Hypothalamus (tissue), 51 donors: ENCODE results near the gene STT3B.
"Not testable (repeated sequence)": the region's sequence is repeated elsewhere in the genome, so short reads cannot be mapped to it uniquely, and the experiment has no call there.

Source experiments
- DNase-seq, 51 donors: peaks; one replicate each; lab custom pipeline; 2025; lab: John Stamatoyannopoulos, UW

The STT3B gene

DNA sequence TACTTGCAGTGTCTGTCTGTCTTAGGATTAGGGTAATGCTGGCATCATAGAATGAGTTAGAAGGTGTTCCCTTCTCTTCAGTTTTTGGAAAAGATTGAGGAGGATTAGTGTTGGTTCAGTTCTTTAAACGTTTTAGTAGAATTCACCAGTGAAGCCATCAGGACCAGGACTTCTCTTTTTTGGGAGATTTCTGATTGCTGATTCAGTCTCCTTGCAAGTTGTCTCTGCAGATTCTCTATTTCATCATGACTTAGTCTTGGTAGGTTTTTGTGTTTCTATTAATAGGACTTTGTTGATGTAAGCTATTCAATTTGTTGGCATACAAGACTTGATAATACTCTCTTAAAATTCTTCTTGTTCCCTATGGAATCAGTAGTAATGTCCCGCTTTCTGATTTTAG lies 48.9 kb downstream of the STT3B start:
- no peak for DNase-seq

DNA sequence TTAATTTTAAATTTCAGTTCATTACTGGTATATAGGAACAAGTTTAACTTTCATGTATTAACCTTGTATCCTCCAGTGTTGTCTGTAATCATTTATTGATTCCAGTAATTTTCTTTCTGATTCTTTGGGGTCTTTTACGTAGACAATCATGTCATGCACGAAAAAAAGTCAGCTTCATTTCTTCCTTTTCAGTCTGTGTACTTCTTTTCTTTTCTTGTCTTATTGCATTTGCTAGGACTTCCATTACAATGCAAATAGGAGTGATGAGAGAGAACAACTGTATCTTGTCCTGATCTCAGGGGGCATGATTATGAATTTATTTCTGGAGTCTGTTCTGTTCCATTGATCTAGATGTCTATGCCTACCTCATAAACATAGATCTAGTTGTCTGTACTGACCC lies 56.5 kb downstream of the STT3B start:
- DNase-seq, result no peak

DNA sequence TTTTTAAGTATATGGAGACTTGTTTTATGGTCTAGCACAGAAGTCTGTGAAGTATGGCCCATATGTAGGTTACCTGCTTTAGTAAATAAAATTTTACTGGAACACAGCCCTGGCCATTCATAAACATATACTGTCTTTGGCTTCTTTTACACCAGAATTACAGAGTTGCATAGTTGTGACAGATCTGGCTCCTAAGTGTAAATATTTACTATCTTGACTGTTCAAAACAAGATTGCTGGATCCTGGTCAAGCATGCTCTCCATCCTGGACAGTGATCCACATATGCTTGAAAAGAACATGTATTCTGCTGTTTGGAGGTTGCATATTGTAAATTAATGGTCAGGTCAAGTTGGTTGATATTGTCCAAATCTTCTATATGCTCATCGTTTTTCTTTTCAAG lies 57.9 kb downstream of the STT3B start:
- DNase-seq, result no peak

DNA sequence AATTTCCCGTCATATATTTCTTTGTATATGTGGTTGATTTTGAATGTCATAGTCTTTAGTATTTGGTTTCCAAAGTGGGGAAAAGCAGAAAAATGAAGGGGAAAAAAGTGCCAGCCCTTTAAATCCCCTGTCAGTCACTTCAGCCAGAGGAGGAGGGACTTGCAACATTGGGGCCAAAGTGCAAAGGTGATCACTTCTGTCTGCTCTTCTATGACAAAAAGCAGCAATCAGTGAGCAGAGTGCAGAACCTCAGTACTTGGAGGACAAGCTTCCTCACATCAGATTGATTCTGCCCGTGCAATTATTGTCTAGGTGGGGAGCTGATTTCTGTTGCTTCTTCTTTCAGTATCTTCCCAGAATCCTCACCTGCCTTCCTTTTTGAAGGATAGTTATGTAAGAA lies 60.0 kb downstream of the STT3B start:
- no peak for DNase-seq

DNA sequence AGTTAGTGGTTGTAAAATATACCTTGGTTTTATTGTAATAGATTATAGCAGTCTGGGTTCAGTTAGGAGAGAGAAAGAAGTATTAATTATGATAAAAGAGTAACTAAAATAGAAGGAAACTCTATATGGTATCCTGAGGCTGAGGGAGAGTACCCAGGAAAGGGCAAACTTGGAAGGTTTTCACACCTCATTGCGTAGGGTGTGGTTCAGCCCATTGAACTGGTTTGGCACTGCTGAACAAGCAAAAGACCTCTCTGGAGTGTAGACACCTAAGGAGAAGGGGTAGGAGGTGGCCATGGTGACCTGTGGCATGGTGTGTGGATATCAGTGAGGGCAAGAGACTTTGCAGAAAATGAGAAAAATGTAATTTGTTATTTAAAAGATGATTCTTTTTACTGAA lies 63.5 kb downstream of the STT3B start:
- DNase-seq, result no peak

DNA sequence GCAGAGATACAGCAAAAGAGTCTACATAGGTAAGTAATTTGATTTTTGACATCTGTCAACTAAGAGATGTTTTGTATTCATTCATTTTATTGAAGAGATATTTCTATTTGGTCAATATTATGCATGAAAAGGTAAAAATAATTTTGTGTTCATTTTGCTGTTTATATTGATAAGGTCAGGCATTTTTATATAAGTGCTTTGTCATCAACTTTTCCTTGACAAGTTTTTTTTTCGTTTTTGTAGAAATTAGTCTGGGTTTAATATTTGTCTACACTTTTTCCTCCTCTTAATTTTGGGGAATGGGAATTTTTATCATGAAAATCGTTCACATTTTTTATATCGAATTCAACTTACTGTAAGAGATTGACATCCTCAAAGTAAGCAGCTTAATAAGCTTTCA lies 67.7 kb downstream of the STT3B start:
- DNase-seq, result no peak

DNA sequence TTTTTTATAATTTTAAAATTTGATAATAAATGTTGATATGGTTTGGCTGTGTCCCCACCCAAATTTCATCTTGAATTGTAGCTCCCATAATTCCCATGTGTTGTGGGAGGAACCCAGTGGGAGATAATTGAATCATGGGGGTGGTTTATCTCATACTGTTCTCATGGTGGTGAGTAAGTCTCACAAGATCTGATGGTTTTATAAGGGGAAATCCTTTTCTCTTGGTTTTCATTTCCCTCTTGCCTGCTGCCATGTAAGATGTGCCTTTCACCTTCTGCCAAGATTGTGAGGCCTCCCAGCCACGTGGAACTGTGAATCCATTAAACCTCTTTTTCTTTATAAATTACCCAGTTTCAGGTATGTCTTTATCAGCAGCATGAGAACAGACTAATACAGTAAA lies 72.6 kb downstream of the STT3B start:
- DNase-seq, result not testable (repeated sequence)

DNA sequence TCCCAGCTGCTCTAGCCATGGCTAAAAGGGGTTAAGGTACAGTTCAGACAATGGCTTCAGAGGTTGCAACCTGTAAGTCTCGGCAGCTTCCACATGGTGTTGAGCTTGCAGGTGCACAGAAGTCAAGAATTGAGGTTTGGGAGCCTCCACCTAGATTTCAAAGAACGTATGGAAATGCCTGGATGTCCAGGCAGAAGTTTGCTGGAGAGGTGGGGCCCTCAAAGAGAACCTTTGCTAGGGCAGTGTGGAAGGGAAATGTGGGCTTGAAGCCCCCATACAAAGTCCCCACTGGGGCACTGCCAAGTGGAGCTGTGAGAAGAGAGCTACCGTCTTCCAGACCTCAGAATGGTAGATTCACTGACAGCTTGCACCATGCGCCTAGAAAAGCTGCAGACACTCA lies 73.7 kb downstream of the STT3B start:
- no peak for DNase-seq

DNA sequence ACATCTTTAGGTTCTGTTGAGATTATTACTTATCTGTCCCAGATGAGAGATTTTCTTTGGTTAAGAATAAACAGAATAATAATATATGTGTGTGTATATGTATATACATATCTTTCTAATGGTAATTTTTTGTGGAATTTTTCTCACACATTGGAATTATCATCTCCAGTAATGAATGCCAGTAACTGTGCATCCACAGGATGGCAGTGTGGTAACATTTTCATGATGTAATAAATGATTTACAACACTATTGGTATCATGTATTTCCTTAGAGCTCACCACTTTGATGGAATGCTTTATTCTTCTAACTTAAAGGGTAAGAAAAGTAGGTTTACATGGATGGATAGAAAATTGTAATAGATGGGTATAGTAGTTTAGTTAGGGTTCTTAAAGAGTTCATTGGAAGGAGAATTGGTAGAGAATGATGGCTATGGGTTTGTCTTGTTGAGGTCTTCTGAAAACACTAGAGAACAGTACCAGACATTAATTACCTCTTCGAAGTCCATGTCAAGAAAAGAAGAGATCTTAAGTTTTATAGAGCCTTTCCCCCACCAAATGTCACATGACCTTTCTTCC lies 78.1 kb downstream of the STT3B start:
- no peak for DNase-seq

DNA sequence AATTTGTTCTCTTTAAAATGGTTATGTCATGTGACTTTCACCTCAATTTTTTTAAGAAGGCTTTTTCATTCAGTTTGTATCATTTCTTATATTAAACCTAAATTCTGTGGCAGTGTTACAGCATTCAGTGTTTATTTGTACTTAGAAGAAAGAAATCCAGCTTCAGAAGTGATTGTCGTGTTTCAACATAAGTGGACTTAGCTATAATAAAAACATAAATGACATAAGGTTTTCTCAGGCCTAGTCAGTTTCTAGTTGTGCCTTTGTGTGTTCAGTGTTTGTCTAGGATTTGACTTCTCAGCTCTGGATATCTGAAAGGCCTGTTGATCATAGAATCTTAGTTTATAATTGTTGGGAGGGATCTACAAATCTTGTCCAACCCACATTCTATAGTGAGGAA lies 80.5 kb downstream of the STT3B start:
- no peak for DNase-seq

DNA sequence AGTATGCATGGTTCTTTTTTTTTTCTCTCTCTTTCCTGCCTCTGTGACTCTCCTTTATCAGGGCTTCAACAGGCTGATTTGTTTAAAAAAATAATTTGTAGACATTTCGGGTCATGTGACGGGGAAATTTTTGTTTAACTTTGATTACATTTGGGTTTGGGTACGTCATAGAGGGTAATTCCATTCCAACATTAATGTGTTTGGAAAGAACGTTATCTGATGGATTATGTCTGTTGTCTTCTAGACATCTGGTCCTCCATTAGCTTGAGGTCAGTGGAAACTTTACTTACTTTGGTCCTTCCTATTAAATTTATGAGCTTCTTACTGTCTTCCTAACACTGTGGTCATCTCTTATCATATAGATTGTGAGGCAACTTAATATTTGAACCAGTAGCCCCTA lies 80.9 kb downstream of the STT3B start:
- no peak for DNase-seq

DNA sequence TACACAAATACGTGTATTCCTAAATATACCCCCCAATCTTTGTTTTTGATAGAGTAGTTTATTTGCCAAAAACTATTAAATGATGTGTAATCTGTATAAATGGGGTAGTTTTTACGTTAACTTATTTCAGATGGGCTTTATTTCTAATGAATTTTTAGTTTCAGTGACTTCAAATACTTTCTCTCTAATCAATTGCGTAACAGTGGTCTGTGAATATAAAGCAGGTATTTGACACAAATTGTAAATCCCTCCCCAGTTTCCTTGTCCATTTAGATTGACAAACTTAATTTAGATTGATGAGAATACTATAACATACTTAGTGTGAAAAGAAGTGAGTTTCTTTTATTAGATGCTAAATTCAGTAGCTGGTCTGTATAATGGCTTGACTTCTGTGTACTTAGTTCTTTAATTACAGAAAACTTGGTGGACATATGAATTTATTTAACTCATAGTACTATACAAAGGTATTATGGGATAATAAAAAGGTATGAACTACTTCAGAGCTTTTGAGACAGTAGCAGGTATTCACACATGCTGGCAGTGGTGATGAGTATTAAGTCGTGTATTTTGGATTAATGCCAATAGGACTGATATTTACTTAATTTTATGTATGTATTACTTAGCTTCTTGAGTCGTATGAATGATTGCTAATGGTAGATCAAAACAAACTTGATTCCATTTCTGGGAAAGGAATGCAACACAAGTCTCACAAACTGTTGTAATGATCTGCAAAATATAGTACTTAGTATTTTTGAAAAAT lies 81.6 kb downstream of the STT3B start:
- no peak for DNase-seq

DNA sequence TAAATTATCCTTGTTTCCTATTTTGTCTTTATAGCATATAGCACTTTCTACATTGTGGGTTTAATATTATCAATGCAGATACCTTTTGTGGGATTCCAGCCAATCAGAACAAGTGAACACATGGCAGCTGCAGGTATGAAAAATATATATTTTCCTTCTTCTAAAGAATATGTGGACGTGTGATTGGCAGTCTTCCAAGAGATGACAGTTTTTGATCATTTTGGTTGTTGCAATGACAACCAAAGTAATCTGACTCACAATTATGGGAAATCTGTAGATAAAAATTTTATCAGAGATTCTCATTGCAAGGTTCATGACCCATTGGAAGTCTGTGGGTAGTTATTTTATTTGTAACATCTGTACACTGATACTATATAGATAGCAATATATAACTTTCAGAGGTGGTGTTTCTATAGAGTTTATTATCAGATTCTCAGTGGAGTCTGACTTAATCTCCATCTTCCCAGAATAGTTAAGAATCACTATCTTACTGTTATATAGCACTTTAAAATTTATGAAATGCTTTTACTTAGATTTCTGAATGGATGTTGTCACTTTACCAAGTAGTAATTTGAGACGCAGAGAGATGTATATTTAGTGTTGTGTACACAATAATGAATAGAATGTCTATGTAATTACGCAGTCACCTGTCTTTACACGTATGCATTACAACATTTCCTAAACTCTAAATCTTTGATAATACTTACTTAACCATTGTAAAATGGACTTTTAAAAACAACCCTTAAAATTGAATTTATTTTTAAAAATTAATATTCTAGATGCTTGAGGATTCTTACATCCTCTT lies 82.5 kb downstream of the STT3B start:
- no peak for DNase-seq

DNA sequence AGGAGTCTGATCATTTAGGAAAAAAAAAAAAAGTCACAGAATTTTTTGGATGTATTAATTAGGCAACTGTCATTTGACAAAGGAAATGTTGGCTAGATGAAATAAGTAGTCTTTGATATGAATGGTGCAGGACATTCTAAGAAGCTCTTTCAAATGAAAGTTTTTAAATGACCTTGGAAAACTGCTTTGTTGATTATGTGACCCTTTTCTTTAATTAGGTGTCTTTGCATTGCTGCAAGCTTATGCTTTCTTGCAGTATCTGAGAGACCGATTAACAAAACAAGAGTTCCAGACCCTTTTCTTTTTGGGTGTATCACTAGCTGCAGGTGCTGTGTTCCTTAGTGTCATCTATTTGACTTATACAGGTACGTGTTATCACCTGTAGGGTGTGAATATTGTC lies 84.0 kb downstream of the STT3B start:
- no peak for DNase-seq

DNA sequence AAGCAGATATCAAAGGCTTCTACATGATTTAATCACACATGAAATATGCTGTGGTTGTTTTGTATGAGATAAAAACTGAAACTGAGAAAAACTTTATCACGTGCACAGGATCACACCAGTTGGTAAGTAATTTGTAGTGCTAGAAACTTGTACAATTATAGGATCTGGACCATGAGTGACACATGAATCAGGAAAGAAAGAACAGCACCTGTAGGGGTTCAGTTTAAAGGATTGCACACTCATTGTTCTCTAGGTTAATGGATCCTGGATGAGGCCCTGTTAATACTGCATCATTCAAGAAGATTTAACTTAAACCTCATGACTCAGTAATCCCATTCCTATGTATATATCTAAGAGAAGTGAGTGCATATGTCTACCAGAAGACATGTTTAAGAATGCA lies 87.9 kb downstream of the STT3B start:
- no peak for DNase-seq

DNA sequence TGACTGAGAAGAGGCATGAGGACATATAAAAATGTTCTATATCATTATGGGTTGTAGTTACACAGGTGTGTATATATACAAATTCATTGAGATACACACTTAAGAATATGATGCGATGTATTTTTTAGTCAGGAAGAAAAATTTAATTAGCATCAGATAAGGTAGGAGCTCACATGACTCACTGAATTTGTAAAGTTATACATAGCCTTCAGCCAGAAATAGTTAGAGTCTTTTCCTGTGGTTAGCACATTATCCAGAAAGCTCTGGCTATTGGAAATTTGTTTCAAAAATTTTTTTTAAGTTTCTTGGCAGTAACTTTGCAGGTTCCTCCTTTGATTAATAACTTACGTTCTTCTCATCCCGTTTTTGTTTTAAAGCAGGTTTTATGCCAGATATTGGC lies 88.6 kb downstream of the STT3B start:
- DNase-seq, result no peak

DNA sequence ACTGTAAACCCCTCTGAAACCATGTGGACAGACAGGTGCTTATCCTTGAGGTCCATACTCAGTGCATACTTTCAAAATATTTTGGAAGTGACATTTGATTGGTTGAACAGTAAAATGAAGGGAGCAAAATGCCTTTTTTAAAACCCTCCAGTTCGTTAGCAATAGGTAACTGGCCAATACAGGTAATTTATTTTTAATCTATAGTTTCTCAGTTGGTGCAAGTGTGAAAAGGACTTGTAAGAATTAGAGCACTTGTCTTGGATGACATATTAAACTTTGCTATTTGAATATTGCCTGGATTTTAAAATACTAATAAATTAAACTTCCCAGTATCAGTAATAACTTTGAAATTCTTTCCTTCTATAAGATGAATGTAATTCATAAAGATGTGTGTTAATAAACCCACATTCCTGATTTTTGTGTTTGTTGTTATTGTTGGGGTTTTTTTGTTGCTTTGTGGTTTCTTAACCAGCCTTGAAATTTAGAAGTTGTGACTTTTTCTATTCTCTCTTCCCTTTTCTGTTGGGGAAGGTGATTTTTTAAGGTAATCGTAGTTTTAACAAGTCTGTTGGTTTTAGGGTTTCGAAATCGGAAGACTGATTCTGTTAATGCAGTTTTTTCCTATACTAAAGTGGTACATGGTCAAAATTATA lies 90.0 kb downstream of the STT3B start:
- no peak for DNase-seq

DNA sequence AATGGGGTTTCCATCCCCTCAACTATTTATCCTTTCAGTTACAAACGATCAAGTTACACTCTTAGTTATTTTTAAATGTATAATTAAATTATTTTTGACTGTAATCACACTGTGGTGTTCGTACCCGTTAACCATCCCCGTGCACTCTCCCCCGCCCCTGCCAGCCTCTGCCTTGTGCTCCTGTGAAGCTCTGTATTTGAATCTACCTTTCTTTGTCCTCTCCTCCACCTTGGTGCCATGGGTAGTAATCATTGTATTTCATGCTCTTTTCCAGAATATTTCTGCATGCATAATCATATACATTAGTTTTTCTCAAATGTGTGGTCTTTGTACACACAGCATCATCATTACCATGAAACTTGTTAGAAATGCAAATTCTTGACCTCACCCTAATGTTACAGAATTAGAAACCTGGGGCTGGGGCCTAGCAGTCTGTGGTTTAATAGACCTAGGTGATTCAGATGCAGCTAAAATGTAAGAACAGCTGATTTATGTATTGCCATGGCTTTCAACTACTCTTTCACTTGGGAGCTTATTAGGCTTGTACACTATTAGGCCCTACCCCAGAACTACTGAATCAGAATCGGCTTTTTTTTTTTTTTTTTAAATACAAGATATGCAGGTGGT lies 91.5 kb downstream of the STT3B start:
- no peak for DNase-seq

DNA sequence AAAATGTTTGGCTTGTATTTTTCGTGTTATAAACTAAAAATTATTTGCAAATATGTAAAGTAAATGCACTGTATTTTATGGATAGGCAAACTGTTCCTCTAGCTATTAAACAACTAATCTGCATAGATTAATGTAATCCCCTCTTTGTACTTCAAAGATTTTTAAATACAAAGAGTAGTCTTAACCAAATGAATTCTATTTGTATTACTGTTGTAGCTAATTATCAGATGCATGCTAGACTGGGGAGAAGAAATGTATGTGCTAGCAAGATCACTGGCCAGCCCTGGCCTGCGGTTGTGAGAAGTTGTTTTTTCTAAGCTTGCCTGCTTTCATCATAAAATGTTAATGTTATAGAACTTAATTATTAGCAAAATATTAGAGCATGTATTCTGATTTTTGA lies 92.6 kb downstream of the STT3B start:
- no peak for DNase-seq

DNA sequence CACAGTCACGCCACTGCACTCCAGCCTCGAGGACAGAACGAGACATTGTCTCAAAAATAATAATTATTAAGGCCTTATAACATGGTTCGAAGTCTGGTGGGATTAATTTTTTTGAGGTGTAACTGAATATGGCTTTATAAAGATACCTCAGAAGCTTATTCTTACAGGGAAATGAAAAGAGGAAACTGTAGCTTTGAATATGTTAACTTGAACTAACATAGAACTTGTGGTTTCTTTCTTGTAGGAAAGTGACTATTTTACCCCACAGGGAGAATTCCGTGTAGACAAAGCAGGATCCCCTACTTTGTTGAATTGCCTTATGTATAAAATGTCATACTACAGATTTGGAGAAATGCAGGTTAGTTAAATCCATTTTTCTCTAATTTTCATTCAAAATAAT lies 96.3 kb downstream of the STT3B start:
- DNase-seq, result no peak

DNA sequence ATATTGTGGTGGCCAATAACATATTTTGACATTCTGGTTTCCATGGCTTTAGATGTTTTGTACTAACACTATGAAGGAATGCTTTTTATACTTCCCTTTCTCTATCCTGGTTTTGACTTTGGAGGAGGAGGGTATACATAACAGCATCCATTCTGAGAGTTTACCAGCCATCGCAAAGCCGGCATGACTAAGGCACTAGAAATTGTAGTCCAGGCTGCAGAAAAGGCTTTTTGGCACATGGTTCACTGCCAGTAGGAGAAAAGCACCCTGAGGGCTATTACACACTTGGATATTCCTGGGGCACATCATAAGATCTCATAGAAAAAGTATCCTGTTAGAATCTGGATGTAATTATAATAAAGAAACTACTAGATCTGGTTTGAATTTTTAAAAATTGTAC lies 101.8 kb downstream of the STT3B start:
- DNase-seq, result no peak
